HG03565 (cell line): ENCODE measurements around the gene PPEF1.
"Not testable (repeated sequence)": the region's sequence is repeated elsewhere in the genome, so short reads cannot be mapped to it uniquely, and the experiment has no call there.

Experiments
- ATAC-seq: cut with Tn5 transposase; IDR thresholded peaks from one replicate; pipeline ENCODE4 v1.9.1; 2021; ENCODE audit warnings: mild to moderate bottlenecking, moderate library complexity; ENCODE audit not compliant: unreplicated experiment

PPEF1 gene

GRCh38 chrX:18792828-18793227, 85.4 kb downstream of the PPEF1 start:
- ATAC-seq = no peak

DNA sequence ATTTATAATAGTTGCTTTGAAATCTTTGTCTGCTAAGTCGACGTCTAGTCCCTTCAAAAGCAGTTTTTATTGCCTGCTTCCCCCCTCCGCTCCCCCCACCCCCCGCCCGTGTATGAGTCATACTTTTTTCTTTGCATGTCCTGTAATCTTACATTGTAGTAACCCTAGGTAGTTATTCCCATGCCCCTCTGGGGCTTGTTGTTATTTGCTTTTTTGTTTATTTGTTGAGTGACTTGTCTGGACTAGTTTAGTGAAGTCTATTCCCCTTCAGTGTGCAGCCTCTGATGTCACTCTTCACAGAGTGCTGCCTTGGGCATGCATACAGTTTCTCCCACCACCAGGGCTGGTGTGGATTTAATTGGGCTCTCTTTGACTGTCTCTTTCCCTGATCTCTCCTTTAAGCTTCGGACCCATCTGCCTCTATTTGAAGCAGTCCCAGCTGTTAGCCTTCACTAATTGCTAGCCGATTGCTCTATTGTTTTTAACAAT, 86.2 kb downstream of the PPEF1 start:
- no peak for ATAC-seq

- ATAC-seq = no peak
Measured at GRCh38 chrX:18797141-18797540, 89.7 kb downstream of the PPEF1 start.

- ATAC-seq = no peak
Measured at GRCh38 chrX:18799911-18800310, 92.5 kb downstream of the PPEF1 start.

GRCh38 chrX:18809641-18810040, 102.2 kb downstream of the PPEF1 start:
- no peak for ATAC-seq

DNA sequence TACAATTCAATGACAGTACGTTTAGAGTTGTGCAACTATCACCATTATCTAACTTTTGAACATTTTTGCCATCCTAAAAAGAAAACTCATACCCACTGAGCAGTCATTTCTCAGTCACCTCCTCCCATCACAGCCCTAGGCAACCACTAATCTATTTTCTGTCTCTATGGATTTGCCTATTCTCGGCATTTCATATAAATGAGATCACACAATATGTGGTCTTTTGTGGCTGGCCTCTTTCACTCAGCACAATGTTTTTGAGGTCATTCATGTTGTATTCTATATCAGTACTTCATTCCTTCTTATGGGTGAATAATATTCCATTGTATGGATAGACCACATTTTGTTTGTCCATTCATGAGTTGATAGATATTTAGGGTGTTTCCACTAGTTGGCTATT, 103.0 kb downstream of the PPEF1 start:
- ATAC-seq = no peak

GRCh38 chrX:18825375-18825774, 117.9 kb downstream of the PPEF1 start:
- ATAC-seq = no peak

- ATAC-seq = no peak
Measured at GRCh38 chrX:18828832-18829404, 121.5 kb downstream of the PPEF1 start.

DNA sequence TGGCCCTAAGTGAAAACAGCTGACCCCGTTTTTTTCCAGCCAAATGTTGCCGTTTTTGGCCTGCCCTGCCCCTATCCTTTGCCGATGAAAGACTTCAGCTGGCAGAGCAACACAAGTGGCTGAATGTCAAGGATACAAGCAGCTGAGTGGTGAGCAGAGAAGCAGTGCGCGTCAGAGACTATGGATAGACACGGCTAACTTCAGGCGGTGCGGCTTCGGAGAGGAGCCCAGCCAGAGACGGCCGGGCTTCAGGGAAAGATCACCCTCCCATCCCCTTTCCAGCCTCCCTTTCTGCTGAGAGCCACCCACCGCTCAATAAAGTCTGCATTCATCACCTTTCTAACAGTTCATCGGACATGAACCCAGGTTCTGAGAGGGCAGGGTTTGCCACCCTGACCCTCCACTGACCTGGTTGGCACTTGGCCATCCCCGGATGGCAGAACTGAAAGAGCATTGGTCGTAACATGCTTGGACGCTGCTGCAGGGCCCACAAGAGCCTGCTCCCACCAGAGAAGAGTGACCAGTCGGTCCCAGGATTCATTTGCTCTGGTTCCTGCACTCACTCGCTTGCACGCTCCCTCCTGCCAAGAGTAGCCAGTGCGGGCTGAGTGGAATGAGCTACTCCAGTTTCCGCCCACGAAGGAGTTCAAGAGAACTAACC, 125.8 kb downstream of the PPEF1 start:
- ATAC-seq = no peak

GRCh38 chrX:18847901-18848300, 140.5 kb downstream of the PPEF1 start:
- ATAC-seq = not testable (repeated sequence)

GRCh38 chrX:18855919-18856644, 148.6 kb downstream of the PPEF1 start:
- ATAC-seq = peak; percentile 86

DNA sequence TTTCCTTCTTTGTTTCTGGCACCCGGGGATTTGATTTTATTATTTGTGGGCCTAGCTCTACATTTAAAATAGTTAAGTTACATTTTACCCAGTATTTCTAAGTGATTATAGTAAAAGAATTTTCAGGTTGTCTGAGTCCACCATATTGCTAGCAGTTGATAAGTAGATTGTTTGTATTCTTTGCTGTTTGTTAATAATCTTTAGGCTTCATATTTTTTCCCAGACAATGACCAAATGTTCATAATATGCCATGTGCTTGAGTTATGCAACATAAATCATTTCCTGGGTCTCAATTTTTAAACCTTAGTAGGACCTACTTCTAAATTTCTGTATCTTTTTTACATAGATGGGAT, 149.2 kb downstream of the PPEF1 start:
- no peak for ATAC-seq

GRCh38 chrX:18861511-18861910, 154.1 kb downstream of the PPEF1 start:
- ATAC-seq = no peak

DNA sequence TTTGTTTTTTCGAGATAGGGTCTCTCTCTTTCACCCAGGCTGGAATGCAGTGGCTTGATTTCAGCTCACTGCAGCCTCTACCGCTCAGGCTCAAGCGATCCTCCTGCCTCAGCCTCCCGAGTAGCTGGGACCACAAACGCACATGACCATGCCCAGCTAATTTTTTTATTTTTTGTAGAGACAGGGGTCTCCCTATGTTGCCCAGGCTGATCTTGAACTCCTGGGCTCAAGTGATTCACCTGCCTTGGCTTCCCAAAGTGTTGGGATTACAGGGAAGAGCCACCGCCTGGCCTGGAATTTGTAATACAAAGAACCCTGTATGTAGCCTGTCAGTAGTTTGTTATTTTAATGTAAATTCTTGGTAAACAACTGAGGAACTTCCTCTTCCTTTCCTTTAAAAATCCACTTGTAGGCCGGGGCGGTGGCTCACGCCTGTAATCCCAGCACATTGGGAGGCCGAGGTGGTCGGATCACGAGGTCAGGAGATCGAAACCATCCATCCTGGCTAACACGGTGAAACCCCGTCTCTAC, 157.0 kb downstream of the PPEF1 start:
- ATAC-seq = no peak

DNA sequence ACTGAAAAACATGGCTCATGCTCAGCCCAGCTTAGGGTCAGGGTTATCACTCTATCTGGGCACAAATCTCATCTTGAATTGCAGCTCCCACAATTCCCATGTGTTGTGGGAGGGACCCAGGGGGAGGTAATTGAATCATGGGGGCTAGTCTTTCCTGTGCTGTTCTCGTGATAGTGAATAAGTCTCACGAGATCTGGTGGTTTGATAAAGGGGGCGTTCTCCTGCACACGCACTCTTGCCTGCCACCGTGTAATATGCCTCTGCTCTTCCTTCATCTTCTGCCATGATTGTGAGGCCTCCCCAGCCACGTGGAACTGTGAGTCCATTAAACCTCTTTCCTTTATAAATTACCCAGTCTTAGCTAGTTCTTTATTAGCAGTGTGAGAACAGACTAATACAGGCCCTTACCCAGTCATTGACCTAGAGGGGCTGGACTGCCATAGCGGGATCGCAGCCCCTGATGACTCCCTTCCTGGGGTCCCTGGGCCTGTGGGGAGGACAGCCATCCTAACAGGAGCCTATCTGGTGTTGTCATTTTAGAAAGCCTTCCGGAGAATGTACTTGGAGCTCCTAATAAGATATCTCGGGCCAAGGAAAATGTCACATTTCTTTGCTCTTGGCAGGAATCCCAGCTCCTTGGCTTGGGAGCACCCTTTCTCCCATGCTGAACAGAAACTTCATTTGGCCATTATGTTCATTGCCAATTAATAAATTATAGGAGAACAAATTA, 163.9 kb downstream of the PPEF1 start:
- no peak for ATAC-seq

- no peak for ATAC-seq
Measured at GRCh38 chrX:18871970-18872369, 164.5 kb downstream of the PPEF1 start.

DNA sequence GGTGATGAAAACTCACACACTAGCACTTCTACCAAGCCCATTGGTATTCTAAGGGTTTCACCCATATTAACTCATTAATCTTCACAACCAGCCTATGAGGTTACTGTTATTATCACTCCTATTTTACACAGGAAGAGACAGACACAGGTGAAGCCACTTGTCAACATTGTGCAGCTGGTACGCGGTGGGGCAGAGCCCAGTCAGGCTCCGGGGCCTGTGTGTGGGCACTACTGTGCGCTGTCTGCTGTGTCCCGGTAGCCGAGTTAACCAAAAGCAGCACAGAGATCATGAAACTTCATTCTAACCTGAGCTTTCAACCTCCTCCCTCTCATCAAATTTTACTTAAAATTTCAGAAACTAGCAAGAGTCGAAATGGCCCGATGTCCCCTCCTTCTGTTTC, 165.2 kb downstream of the PPEF1 start:
- no peak for ATAC-seq

DNA sequence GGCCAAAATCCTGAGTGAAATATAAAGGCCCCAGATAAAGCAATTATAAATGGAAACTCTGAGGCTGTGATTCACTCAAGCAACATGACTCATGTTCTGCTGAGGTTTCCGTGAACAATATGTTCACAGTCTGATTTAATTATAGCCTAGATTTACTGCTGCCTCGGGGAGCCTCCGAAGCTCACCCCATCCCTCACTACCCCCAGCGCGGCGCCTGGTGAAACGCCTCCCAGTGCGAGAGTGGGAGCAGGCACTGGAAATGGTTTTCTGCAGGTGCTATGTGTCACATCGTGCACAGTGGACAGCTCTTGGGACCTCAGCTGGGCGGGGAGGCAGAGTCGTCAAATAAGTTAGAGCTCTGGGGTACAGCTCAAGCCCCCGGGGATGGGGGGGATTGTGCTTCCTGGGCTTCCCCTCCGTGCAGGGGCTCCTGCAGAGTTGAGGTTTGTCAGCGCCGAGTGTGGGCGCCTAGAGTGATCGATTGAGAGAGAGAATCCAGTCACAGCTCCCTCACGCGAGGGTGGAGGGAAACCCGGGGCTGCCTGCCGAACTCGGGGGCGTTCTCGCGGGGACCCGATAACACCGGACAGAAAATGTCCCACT, 165.8 kb downstream of the PPEF1 start:
- no peak for ATAC-seq

- ATAC-seq = no peak
Measured at GRCh38 chrX:18873836-18874235, 166.4 kb downstream of the PPEF1 start.

- no peak for ATAC-seq
Measured at GRCh38 chrX:18874560-18875255, 167.3 kb downstream of the PPEF1 start.
